Measurements from ENCODE around the gene MCUB.

MCUB gene

GRCh38 chr4:109730619-109731545, 170.8 kb downstream of the MCUB start:
- no peak for DNase-seq

- DNase-seq, result no peak
Observed at GRCh38 chr4:109733728-109734127, 173.7 kb downstream of the MCUB start.

GRCh38 chr4:109735566-109736365, 175.7 kb downstream of the MCUB start:
- DNase-seq, result no peak

Measured in NCI-H1930 (cell line).